WTC11 (cell line): Measurements from ENCODE around the gene TFF2. TPM values are rescaled to one million over a fixed set of nuclear protein-coding genes. Genes with fewer than 3 reads are reported as not detected.
A peak's percentile ranks its signal among the peaks of the same experiment; 100 is the strongest.

ENCODE experiments used
- ATAC-seq: fragments of 200-7000 bp; cut with Tn5 transposase; 2 replicates; pipeline ENCODE4 v1.10.0; 2021; ENCODE audit warnings: mild to moderate bottlenecking, moderate library complexity
- CTCF ChIA-PET: fragments of 300-600 bp; sonication (Branson Sonifier 250); formaldehyde crosslinking; loops from one replicate; lab custom pipeline; 2021; ENCODE audit warnings: antibody characterized with exemption; lab: Charles Lee
- POLR2A ChIA-PET: fragments of 350-600 bp; sonication (Branson Sonifier 250); formaldehyde crosslinking; loops from one replicate; lab custom pipeline; 2021; ENCODE audit warnings: antibody characterized with exemption; lab: Charles Lee
- DNase-seq: peaks from one replicate; pipeline ENCODE4 v3.0.0; 2021; ENCODE audit warnings: low spot score
- H3K27ac Mint-ChIP-seq: 2 replicates; pipeline ENCODE4 v1.8.0; 2021; ENCODE audit warnings: mixed read lengths
- H3K27me3 Mint-ChIP-seq: 2 replicates; pipeline ENCODE4 v1.8.0; 2021; ENCODE audit warnings: low read depth, mild to moderate bottlenecking, moderate library complexity, mixed read lengths
- H3K36me3 Mint-ChIP-seq: 2 replicates; pipeline ENCODE4 v1.8.0; 2021; ENCODE audit warnings: mixed read lengths
- H3K4me1 Mint-ChIP-seq: 2 replicates; pipeline ENCODE4 v1.8.0; 2022; ENCODE audit warnings: mixed read lengths
- H3K4me3 Mint-ChIP-seq: 2 replicates; pipeline ENCODE4 v1.8.0; 2021; ENCODE audit warnings: mild to moderate bottlenecking, moderate library complexity, mixed read lengths
- H3K9me3 Mint-ChIP-seq: 2 replicates; pipeline ENCODE4 v1.8.0; 2021; ENCODE audit warnings: mixed read lengths
- CBFB ChIP-seq: sonication (generic); formaldehyde crosslinking; IDR thresholded peaks from 2 replicates; pipeline ENCODE4 v1.8.1; 2022; ENCODE audit warnings: mild to moderate bottlenecking, low read depth, missing genetic modification reagents
- CREB1 ChIP-seq: sonication (generic); formaldehyde crosslinking; IDR thresholded peaks from 2 replicates; pipeline ENCODE4 v1.8.0; 2023; ENCODE audit warnings: mild to moderate bottlenecking, missing genetic modification reagents
- CTCF ChIP-seq: fragments of 200-600 bp; IDR thresholded peaks from 2 replicates; pipeline ENCODE4 v1.8.0; 2022; ENCODE audit warnings: antibody characterized with exemption
- FOXJ3 ChIP-seq: sonication (generic); formaldehyde crosslinking; IDR thresholded peaks from 2 replicates; pipeline ENCODE4 v1.9.0; 2021; ENCODE audit warnings: missing genetic modification reagents, mild to moderate bottlenecking, borderline replicate concordance
- GABPB1 ChIP-seq: sonication (generic); formaldehyde crosslinking; IDR thresholded peaks from 2 replicates; pipeline ENCODE4 v1.8.1; 2023; ENCODE audit warnings: mild to moderate bottlenecking, missing genetic modification reagents
- HMGXB4 ChIP-seq: sonication (generic); formaldehyde crosslinking; IDR thresholded peaks from 2 replicates; pipeline ENCODE4 v1.8.1; 2023; ENCODE audit warnings: mild to moderate bottlenecking, moderate library complexity, missing genetic modification reagents
- IRF1 ChIP-seq: sonication (generic); formaldehyde crosslinking; IDR thresholded peaks from 2 replicates; pipeline ENCODE4 v1.8.0; 2023; ENCODE audit warnings: missing genetic modification reagents
- JAZF1 ChIP-seq: fragments of 250-450 bp; sonication (Bioruptor Pico); IDR thresholded peaks from 2 replicates; pipeline ENCODE4 v1.9.0; 2021; ENCODE audit warnings: moderate library complexity, mild to moderate bottlenecking, inconsistent platforms
- NFATC4 ChIP-seq: fragments of 250-450 bp; sonication (Bioruptor Pico); IDR thresholded peaks from 2 replicates; pipeline ENCODE4 v1.9.0; 2021; ENCODE audit warnings: mild to moderate bottlenecking
- NFYB ChIP-seq: sonication (generic); formaldehyde crosslinking; conservative IDR thresholded peaks from 2 replicates; pipeline ENCODE4 v1.8.0; 2022; ENCODE audit warnings: low read depth, missing genetic modification reagents
- NR3C1 ChIP-seq: sonication (generic); formaldehyde crosslinking; conservative IDR thresholded peaks from 2 replicates; pipeline ENCODE4 v1.8.1; 2023; ENCODE audit warnings: low read depth, mild to moderate bottlenecking, missing genetic modification reagents
- PRRX2 ChIP-seq: fragments of 250-450 bp; sonication (Bioruptor Pico); IDR thresholded peaks from 2 replicates; pipeline ENCODE4 v1.8.0; 2021; ENCODE audit warnings: mild to moderate bottlenecking
- SMAD3 ChIP-seq: sonication (generic); formaldehyde crosslinking; IDR thresholded peaks from 2 replicates; pipeline ENCODE4 v1.8.0; 2022; ENCODE audit warnings: missing genetic modification reagents, mild to moderate bottlenecking, borderline replicate concordance
- TEAD4 ChIP-seq: sonication (generic); formaldehyde crosslinking; IDR thresholded peaks from 2 replicates; pipeline ENCODE4 v1.8.0; 2022; ENCODE audit warnings: mild to moderate bottlenecking, missing genetic modification reagents
- ZBTB21 ChIP-seq: sonication (generic); formaldehyde crosslinking; IDR thresholded peaks from 2 replicates; pipeline ENCODE4 v1.8.1; 2023; ENCODE audit warnings: mild to moderate bottlenecking, missing genetic modification reagents, borderline replicate concordance
- ZNF138 ChIP-seq: sonication (generic); formaldehyde crosslinking; conservative IDR thresholded peaks from 2 replicates; pipeline ENCODE4 v1.8.1; 2022; ENCODE audit warnings: mild to moderate bottlenecking, moderate library complexity, missing genetic modification reagents
- ZNF232 ChIP-seq: sonication (generic); formaldehyde crosslinking; IDR thresholded peaks from 2 replicates; pipeline ENCODE4 v1.8.0; 2022; ENCODE audit warnings: mild to moderate bottlenecking, missing genetic modification reagents
- ZNF281 ChIP-seq: sonication (generic); formaldehyde crosslinking; IDR thresholded peaks from 2 replicates; pipeline ENCODE4 v1.8.0; 2023; ENCODE audit warnings: mild to moderate bottlenecking, missing genetic modification reagents
- ZNF416 ChIP-seq: fragments of 250-450 bp; sonication (Bioruptor Pico); IDR thresholded peaks from 2 replicates; pipeline ENCODE4 v1.9.0; 2021; ENCODE audit warnings: mild to moderate bottlenecking, inconsistent platforms
- total RNA-seq: library from RNA; stranded (reverse); gene quantifications from 3 replicates; pipeline ENCODE4 v1.2.3, GENCODE V29; 2021
- TF ChIP-seq, protein P1 (sequence below): sonication (generic); formaldehyde crosslinking; IDR thresholded peaks from 2 replicates; pipeline ENCODE4 v1.8.1; 2023; ENCODE audit warnings: mild to moderate bottlenecking, missing genetic modification reagents, moderate library complexity

The TFF2 gene
- total RNA-seq, 1 experiment from 2014 or later, result 0.33 TPM

GRCh38 chr21:42298657-42299056, 52.1 kb downstream of the TFF2 start:
- CTCF ChIA-PET, result interaction anchor here (1.2 to 4.1 kb wide), 2 partner anchors 12 to 19 kb away, joined by 3 to 32 read pairs; no protein-coding TSS in a partner anchor
- ATAC-seq, result peak; percentile 23; the same call in 1 of the 2 replicates
- POLR2A ChIA-PET, result no interaction called here
- no peak overlapping the region for H3K27ac Mint-ChIP-seq
- no peak overlapping the region for H3K4me3 Mint-ChIP-seq
- peaks cover 12% of the 10 kb centered on the region for H3K4me1 Mint-ChIP-seq
- no peak for TF ChIP-seq ZNF138 (CRISPR knock-in tag)
- TF ChIP-seq CBFB, result no peak
- no peaks in the 10 kb centered on the region for H3K36me3 Mint-ChIP-seq
- no peaks in the 10 kb centered on the region for H3K9me3 Mint-ChIP-seq
- no peaks in the 10 kb centered on the region for H3K27me3 Mint-ChIP-seq
- no peak for DNase-seq

DNA sequence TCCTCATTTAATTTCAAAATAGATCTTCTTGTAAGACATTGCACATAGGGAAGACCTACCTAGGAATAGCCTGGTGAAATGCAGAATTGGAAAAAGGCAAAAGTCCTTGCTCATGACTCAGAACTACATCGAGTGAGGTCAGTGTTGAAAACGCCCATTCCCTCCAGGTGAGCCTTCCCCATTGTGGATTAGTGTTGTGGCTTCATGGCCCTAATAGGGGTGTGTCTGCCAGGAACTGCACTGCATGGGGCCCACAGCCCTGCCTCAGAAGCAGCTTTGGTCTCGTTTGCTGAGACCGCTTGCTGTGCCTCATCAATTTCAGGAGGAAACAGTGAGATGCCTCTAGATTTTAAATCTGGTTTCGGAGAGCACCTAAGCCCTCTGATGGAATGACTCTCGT, 52.6 kb downstream of the TFF2 start:
- peaks cover 12% of the 10 kb centered on the region for H3K4me1 Mint-ChIP-seq
- peak; percentile 80 for ATAC-seq
- no peak for TF ChIP-seq NFATC4
- no peak for TF ChIP-seq FOXJ3 (CRISPR knock-in tag)
- DNase-seq, result no peak
- ChIA-PET POLR2A (no interaction called here), CTCF (interaction anchor here (1.2 to 4.1 kb wide), 2 partner anchors 12 to 19 kb away, joined by 3 to 32 read pairs; no protein-coding TSS in a partner anchor)
- no peaks in the 10 kb centered on the region for H3K36me3 Mint-ChIP-seq
- no peaks in the 10 kb centered on the region for H3K9me3 Mint-ChIP-seq
- no peak overlapping the region for H3K4me3 Mint-ChIP-seq
- H3K27ac Mint-ChIP-seq, result no peak overlapping the region
- no peaks in the 10 kb centered on the region for H3K27me3 Mint-ChIP-seq

DNA sequence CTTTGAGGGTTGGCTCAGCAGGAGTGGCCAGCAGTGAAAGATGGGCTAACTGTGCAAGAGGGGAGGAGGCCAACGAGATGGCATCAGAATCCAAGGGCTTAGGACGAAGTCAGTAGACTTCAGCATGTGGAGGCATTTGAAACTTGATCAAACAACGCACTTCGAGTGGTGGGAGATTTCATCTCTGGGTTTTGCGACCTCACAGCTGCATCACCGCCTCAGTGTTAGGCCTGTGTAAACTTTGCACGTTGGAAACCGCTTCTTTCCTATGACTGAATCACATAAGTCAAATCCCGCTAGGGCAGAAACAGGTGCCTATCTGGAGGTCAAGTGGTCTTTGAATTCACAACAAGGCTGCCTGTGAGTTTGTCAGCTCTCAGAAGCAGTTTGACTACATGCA, 53.4 kb downstream of the TFF2 start:
- TF ChIP-seq PRRX2 (no peak), CTCF (no peak), ZNF232 (CRISPR knock-in tag) (no peak), FOXJ3 (CRISPR knock-in tag) (no peak), ZNF281 (no peak), TEAD4 (no peak), SMAD3 (CRISPR knock-in tag) (no peak), GABPB1 (CRISPR knock-in tag) (no peak), CREB1 (CRISPR knock-in tag) (no peak), NR3C1 (no peak), ZBTB21 (no peak), IRF1 (CRISPR knock-in tag) (no peak), NFYB (CRISPR knock-in tag) (no peak), JAZF1 (CRISPR knock-in tag) (no peak), ZNF416 (CRISPR knock-in tag) (no peak), HMGXB4 (CRISPR knock-in tag) (no peak)
- TF ChIP-seq, protein P1, sequence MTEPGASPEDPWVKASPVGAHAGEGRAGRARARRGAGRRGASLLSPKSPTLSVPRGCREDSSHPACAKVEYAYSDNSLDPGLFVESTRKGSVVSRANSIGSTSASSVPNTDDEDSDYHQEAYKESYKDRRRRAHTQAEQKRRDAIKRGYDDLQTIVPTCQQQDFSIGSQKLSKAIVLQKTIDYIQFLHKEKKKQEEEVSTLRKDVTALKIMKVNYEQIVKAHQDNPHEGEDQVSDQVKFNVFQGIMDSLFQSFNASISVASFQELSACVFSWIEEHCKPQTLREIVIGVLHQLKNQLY, result no peak
- Mint-ChIP-seq H3K36me3 (no peaks in the 10 kb centered on the region), H3K4me3 (no peak overlapping the region), H3K27me3 (no peaks in the 10 kb centered on the region), H3K9me3 (no peaks in the 10 kb centered on the region), H3K4me1 (peaks cover 12% of the 10 kb centered on the region), H3K27ac (no peak overlapping the region)
- no peak for ATAC-seq
- POLR2A ChIA-PET, result no interaction called here
- DNase-seq, result no peak
- CTCF ChIA-PET, result interaction anchor here (1.1 to 4.1 kb wide), 3 partner anchors 13 to 180 kb away, joined by 4 to 32 read pairs (median 4); no protein-coding TSS in a partner anchor
